Measurements from ENCODE around the gene RSBN1L.
A peak's percentile ranks its signal among the peaks of the same experiment; 100 is the strongest.

RSBN1L gene

DNA sequence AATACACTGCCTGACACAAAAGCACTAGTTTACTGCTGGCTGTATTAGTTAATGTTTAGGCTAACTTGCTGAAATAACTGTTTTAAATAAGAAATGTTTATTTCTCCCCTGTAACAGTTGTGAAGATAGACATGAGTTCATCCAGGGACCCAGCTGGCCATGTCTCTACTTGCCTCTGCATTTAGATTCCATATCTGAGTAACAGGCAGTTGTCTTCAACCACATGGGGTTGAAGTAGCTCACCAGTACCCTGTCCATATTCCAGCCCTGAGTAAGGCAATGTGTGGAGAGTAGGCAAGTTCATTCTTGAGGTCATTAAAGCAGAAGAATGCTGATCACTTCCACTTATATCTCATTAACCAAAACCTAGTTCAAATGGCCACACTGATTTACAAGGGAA is 31.1 kb upstream of the RSBN1L start:
- TF ChIP-seq, protein P1, sequence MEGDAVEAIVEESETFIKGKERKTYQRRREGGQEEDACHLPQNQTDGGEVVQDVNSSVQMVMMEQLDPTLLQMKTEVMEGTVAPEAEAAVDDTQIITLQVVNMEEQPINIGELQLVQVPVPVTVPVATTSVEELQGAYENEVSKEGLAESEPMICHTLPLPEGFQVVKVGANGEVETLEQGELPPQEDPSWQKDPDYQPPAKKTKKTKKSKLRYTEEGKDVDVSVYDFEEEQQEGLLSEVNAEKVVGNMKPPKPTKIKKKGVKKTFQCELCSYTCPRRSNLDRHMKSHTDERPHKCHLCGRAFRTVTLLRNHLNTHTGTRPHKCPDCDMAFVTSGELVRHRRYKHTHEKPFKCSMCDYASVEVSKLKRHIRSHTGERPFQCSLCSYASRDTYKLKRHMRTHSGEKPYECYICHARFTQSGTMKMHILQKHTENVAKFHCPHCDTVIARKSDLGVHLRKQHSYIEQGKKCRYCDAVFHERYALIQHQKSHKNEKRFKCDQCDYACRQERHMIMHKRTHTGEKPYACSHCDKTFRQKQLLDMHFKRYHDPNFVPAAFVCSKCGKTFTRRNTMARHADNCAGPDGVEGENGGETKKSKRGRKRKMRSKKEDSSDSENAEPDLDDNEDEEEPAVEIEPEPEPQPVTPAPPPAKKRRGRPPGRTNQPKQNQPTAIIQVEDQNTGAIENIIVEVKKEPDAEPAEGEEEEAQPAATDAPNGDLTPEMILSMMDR (conservative IDR thresholded peaks at IDR 0.05; ENCODE audit: low read depth, low read length), result no peak
- peak; percentile 36 for DNase-seq (ENCODE audit: low read depth)

DNA sequence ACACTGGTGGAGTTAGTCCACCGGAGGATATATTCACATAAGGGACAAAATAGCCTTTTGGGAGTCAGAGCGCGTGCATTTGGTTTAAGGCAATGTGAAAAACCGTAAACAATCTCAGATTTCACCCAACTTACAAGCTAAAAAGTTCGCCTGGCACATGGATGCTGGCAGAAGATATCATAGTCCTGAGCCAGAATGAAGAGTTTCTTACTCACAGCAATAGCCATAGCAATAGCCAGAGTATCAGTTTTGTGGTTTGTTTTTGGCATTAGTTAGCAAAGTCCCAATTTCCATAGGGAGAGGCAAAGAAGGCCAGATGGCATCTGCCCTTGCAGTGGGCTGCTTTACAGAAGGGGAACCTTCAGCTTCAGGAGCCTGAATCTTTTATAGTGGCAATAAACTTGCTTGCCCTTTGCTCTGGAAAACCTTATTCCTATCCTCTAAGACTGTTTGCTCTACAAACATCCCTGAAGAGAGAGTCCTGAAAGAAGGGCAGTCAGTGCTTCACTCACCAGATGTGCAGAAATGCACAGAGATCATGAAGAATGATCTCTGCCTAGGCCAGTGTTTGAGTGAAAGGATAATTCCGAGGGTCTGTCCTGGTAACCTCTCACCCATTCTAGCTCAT is 28.7 kb upstream of the RSBN1L start:
- no peak for DNase-seq (ENCODE audit: low read depth)
- TF ChIP-seq, protein P1 (conservative IDR thresholded peaks at IDR 0.05; ENCODE audit: low read depth, low read length), result no peak
- no peak overlapping the region for H3K4me3 ChIP-seq (ENCODE audit: low read depth, low read length)

More for the DNA sequence above, 31.1 kb upstream of the RSBN1L start:
- no peak overlapping the region for H3K4me3 ChIP-seq (ENCODE audit: low read depth, low read length)

DNA sequence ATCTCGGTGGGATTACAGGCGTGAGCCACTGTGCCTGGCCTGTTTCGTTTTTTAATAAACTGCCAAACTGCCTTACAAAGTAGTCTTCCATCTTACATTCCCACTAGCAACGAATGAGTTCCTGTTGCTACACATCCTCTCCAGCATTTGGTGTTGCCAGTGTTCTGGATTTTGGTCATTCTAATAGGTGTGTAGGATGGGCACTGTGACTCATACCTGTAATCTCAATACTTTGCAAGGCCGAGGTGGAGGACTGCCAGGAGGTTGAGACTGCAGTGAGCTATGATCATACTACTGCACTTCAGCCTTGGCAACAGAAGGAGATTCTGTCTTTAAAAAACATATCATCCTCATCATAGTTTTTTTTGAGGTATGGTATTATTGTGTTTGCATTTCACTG is 21.4 kb upstream of the RSBN1L start:
- DNase-seq (ENCODE audit: low read depth), result no peak
- H3K4me3 ChIP-seq (ENCODE audit: low read depth, low read length), result no peak overlapping the region
- TF ChIP-seq, protein P1 (conservative IDR thresholded peaks at IDR 0.05; ENCODE audit: low read depth, low read length), result no peak

DNA sequence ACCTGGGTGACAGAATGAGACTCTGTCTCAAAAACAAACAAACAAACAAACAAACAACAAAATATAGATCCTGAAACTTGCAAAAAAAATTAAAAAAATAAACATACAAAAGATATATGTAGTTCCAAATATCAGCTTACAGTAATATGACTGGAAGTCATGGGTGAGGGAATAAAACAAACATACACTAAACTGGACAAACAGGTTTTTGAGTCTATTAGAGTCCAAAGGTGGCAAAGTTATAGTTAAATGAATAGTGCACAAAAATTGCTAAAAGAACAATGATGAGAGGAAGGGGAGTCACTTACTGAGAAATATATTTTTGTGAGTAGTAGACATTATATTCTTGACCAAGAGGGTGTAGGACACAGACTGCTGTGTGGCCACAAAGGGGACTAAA is 16.7 kb upstream of the RSBN1L start:
- DNase-seq (ENCODE audit: low read depth), result no peak
- H3K4me3 ChIP-seq (ENCODE audit: low read depth, low read length), result no peak overlapping the region
- TF ChIP-seq, protein P1 (conservative IDR thresholded peaks at IDR 0.05; ENCODE audit: low read depth, low read length), result no peak

DNA sequence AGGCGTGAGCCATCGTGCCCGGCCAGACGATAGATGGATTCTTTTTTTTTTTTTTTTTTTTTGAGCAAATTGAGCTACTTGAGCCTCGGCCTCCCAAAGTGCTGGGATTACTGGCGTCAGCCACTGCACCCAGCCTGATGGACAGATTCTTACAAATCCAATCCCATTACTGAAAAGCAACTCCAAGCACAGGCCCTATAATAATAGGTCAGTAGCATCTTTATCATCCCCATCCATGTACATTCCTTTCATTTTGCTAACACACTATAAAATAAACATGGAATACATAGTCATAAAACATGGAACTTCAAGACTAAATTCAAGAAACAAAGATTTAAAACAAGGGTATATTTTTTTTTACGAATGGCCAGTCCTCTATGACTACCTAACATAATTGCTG is 16.0 kb upstream of the RSBN1L start:
- TF ChIP-seq, protein P1 (conservative IDR thresholded peaks at IDR 0.05; ENCODE audit: low read depth, low read length), result no peak
- H3K4me3 ChIP-seq (ENCODE audit: low read depth, low read length), result no peak overlapping the region
- no peak for DNase-seq (ENCODE audit: low read depth)

DNA sequence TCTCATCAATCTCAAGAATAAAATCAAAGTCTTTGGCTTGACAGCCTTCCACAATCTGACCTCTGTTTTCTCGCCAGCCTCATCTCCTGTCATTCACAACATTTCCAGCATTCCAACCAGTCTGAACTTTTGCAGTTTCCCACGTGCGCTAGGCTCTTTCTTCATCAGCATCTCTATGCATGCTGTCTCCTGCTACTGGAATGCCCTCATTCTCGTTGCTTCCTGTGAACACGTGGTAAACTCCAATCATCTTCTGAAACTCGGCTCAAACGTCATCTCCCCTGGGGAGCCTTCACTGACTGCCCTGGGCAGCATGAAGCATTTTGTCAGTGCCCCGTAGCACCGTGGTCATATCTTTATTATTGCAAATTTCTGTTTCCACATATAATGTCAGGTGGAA is 12.2 kb upstream of the RSBN1L start:
- H3K4me3 ChIP-seq (ENCODE audit: low read depth, low read length), result no peak overlapping the region
- peak; percentile 99 for DNase-seq (ENCODE audit: low read depth)
- TF ChIP-seq, protein P1 (conservative IDR thresholded peaks at IDR 0.05; ENCODE audit: low read depth, low read length), result no peak

DNA sequence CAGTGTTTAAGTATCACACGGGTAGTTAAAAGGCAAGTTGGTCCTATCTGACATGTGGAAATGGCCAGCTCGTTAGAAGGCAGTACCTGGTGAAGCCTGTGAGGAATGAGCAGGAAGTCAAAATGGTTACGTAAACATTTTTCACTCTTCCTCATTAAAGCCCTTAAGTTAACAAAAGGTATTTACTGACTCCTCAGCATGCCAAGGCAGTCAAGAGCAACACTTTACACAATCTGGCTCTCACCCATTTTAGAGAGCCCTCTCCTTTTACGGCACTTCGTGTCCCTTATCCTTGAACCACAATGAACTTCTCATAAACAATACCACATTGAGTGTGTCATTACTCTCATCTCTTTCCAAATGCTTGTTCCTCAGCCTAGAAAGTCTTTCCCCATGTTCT is 11.0 kb upstream of the RSBN1L start:
- no peak for DNase-seq (ENCODE audit: low read depth)
- TF ChIP-seq, protein P1 (conservative IDR thresholded peaks at IDR 0.05; ENCODE audit: low read depth, low read length), result no peak
- H3K4me3 ChIP-seq (ENCODE audit: low read depth, low read length), result no peak overlapping the region
